NCI-H510A (cell line): ENCODE data around the gene ADCY5.

Experiments used
- DNase-seq: peaks from one replicate; lab custom pipeline; 2025; lab: John Stamatoyannopoulos, UW

Gene ADCY5

GRCh38 chr3:123369085-123369484 lies 79.8 kb downstream of the ADCY5 start:
- no peak for DNase-seq

- DNase-seq = no peak
Measured at GRCh38 chr3:123367467-123368154, 81.3 kb downstream of the ADCY5 start.

GRCh38 chr3:123365450-123366143 lies 83.3 kb downstream of the ADCY5 start:
- DNase-seq = no peak

GRCh38 chr3:123361071-123361470 lies 87.8 kb downstream of the ADCY5 start:
- DNase-seq = no peak

- no peak for DNase-seq
Measured at GRCh38 chr3:123357275-123357674, 91.6 kb downstream of the ADCY5 start.

GRCh38 chr3:123353850-123354233 lies 95.0 kb downstream of the ADCY5 start:
- DNase-seq = no peak

- DNase-seq = no peak
Measured at GRCh38 chr3:123353227-123353849, 95.6 kb downstream of the ADCY5 start.

GRCh38 chr3:123352134-123352554 lies 96.7 kb downstream of the ADCY5 start:
- no peak for DNase-seq

- DNase-seq = no peak
Measured at GRCh38 chr3:123351501-123351900, 97.4 kb downstream of the ADCY5 start.

GRCh38 chr3:123350971-123351370 lies 97.9 kb downstream of the ADCY5 start:
- no peak for DNase-seq

- DNase-seq = no peak
Measured at GRCh38 chr3:123349566-123350435, 99.1 kb downstream of the ADCY5 start.

- DNase-seq = no peak
Measured at GRCh38 chr3:123349201-123349535, 99.7 kb downstream of the ADCY5 start.

GRCh38 chr3:123348471-123349200 lies 100.3 kb downstream of the ADCY5 start:
- no peak for DNase-seq

- DNase-seq = no peak
Measured at GRCh38 chr3:123347691-123348264, 101.1 kb downstream of the ADCY5 start.

GRCh38 chr3:123347205-123347604 lies 101.7 kb downstream of the ADCY5 start:
- DNase-seq = no peak

- DNase-seq = no peak
Measured at GRCh38 chr3:123346021-123346420, 102.9 kb downstream of the ADCY5 start.

- DNase-seq = no peak
Measured at GRCh38 chr3:123344907-123345594, 103.8 kb downstream of the ADCY5 start.

- DNase-seq = no peak
Measured at GRCh38 chr3:123344175-123344906, 104.5 kb downstream of the ADCY5 start.

- no peak for DNase-seq
Measured at GRCh38 chr3:123343296-123344174, 105.4 kb downstream of the ADCY5 start.
